Endothelial cell of umbilical vein (primary cell): Measurements from ENCODE around the gene PAQR6. TPM values are rescaled to one million over a fixed set of nuclear protein-coding genes. Genes with fewer than 3 reads are reported as not detected.

Experiments used
- BruUV-seq: library from RNA; stranded (reverse); fragments of 400-500 nt; replicated peaks from 2 replicates; lab custom pipeline; 2021; lab: Mats Ljungman, UMichigan
- CTCF ChIA-PET: fragments of 300-600, 350-600 bp; sonication (Branson Sonifier 250); formaldehyde crosslinking; loops from one replicate; lab custom pipeline; 2021; ENCODE audit warnings: antibody characterized with exemption, inconsistent platforms; lab: Charles Lee
- POLR2A ChIA-PET: fragments of 300-600, 350-600 bp; sonication (Branson Sonifier 250); formaldehyde crosslinking; loops from one replicate; lab custom pipeline; 2021; ENCODE audit warnings: antibody characterized with exemption, inconsistent platforms; lab: Charles Lee
- DNase-seq: peaks from one replicate; pipeline ENCODE4 v3.0.0-alpha.2; 2011; ENCODE audit warnings: low read depth, low spot score
- FAIRE-seq: peaks from 2 replicates; lab custom pipeline; 2011; peaks lifted over from hg19 to GRCh38; lab: Jason Lieb, UNC
- H2AFZ ChIP-seq: 2 replicates; pipeline ENCODE4 v1.6.0; 2012; ENCODE audit warnings: low read depth, low read length, control low read depth, inconsistent platforms
- H3K27ac ChIP-seq: 2 replicates; pipeline ENCODE4 v1.5.1; 2011; ENCODE audit warnings: low read depth, mild to moderate bottlenecking, control low read depth, low read length, moderate library complexity; ENCODE audit not compliant: insufficient read depth
- H3K27me3 ChIP-seq, 2 experiments: 2 replicates each; pipeline versions ENCODE4 v1.6.0 to v1.6.1; 2011; ENCODE audit warnings: low read length in 2 of 2, mixed read lengths in 1 of 2; ENCODE audit not compliant: control insufficient read depth in 2 of 2, insufficient read depth in 2 of 2
- H3K36me3 ChIP-seq, 2 experiments: 2 replicates in 1 of 2; 3 replicates in 1 of 2; pipeline ENCODE4 v1.5.1; 2011; ENCODE audit warnings: low read length in 2 of 2, mild to moderate bottlenecking in 1 of 2, moderate library complexity in 1 of 2; ENCODE audit not compliant: control insufficient read depth in 2 of 2, insufficient read depth in 2 of 2; ENCODE audit errors: extremely low read depth in 1 of 2
- H3K4me1 ChIP-seq: 3 replicates; pipeline ENCODE4 v1.5.1; 2011; ENCODE audit warnings: mild to moderate bottlenecking, low read length; ENCODE audit not compliant: control insufficient read depth, insufficient read depth; ENCODE audit errors: extremely low read depth
- H3K4me2 ChIP-seq: 2 replicates; pipeline ENCODE4 v1.6.1; 2011; ENCODE audit warnings: low read length, control low read depth, mixed read lengths; ENCODE audit not compliant: insufficient read depth
- H3K4me3 ChIP-seq, 3 experiments: fragments of 200-600 bp in 1 of 3; sonication (generic), shearing (Covaris generic) in 1 of 3; replicated peaks in 1 of 3; 2 replicates each; pipeline ENCODE4 v1.5.1; 2011 to 2016; ENCODE audit warnings: control low read depth in 3 of 3, low read length in 3 of 3, mild to moderate bottlenecking in 2 of 3, inconsistent platforms in 1 of 3, low read depth in 1 of 3, moderate library complexity in 1 of 3; ENCODE audit not compliant: insufficient read depth in 1 of 3
- H3K79me2 ChIP-seq: 2 replicates; pipeline ENCODE4 v1.6.0; 2012; ENCODE audit warnings: low read length, inconsistent platforms; ENCODE audit not compliant: control insufficient read depth, insufficient read depth
- H3K9ac ChIP-seq: replicated peaks from 2 replicates; pipeline ENCODE3; 2011; ENCODE audit warnings: low read length, control low read depth; ENCODE audit not compliant: insufficient read depth; ENCODE audit errors: extremely low read depth
- H3K9me1 ChIP-seq: replicated peaks from 3 replicates; pipeline ENCODE4 v1.6.0; 2011; ENCODE audit warnings: mild to moderate bottlenecking, low read length; ENCODE audit not compliant: control insufficient read depth, insufficient read depth; ENCODE audit errors: extremely low read depth
- H3K9me3 ChIP-seq: replicated peaks from 2 replicates; pipeline ENCODE4 v1.5.1; 2012; ENCODE audit warnings: low read length, inconsistent platforms; ENCODE audit not compliant: control insufficient read depth, insufficient read depth
- H4K20me1 ChIP-seq: replicated peaks from 2 replicates; pipeline ENCODE3; 2011; ENCODE audit warnings: mild to moderate bottlenecking, low read length; ENCODE audit not compliant: control insufficient read depth, insufficient read depth; ENCODE audit errors: extremely low read depth
- CTCF ChIP-seq, 2 donors: IDR thresholded peaks; 1 replicate in 1 of 2; 2 replicates in 1 of 2; pipeline ENCODE4 v1.5.1; 2011; ENCODE audit warnings: low read length in 2 of 2, mild to moderate bottlenecking in 2 of 2, moderate library complexity in 2 of 2, control low read depth in 1 of 2, inconsistent platforms in 1 of 2, low read depth in 1 of 2; ENCODE audit not compliant: insufficient read depth in 1 of 2; ENCODE audit errors: extremely low read depth in 1 of 2
- EZH2 ChIP-seq: IDR thresholded peaks from 2 replicates; pipeline ENCODE4 v1.6.1; 2012; ENCODE audit warnings: borderline replicate concordance, low read depth, mild to moderate bottlenecking, moderate library complexity, low read length, inconsistent platforms; ENCODE audit not compliant: severe bottlenecking
- FOS ChIP-seq: IDR thresholded peaks from 2 replicates; pipeline ENCODE4 v1.6.1; 2011; ENCODE audit warnings: mild to moderate bottlenecking, low read length, moderate library complexity, borderline replicate concordance; ENCODE audit not compliant: insufficient read depth
- GATA2 ChIP-seq: IDR thresholded peaks from 2 replicates; pipeline ENCODE4 v1.7.0; 2011; ENCODE audit warnings: low read depth, mild to moderate bottlenecking, moderate library complexity, mixed read lengths, low read length; ENCODE audit not compliant: insufficient read length, insufficient read depth
- JUN ChIP-seq: IDR thresholded peaks from 2 replicates; pipeline ENCODE4 v1.6.1; 2011; ENCODE audit warnings: borderline replicate concordance, low read depth; ENCODE audit not compliant: insufficient read length, insufficient read depth
- MAX ChIP-seq: IDR thresholded peaks from 2 replicates; pipeline ENCODE4 v1.6.1; 2011; ENCODE audit not compliant: insufficient read depth, insufficient read length
- MYC ChIP-seq: IDR thresholded peaks from one replicate; pipeline ENCODE4 v1.6.1; 2011; ENCODE audit warnings: mild to moderate bottlenecking, low read depth, low read length
- POLR2A ChIP-seq: IDR thresholded peaks from 2 replicates; pipeline ENCODE4 v1.6.1; 2012; ENCODE audit warnings: low read depth, mild to moderate bottlenecking, control low read depth, low read length
- POLR2AphosphoS5 ChIP-seq: IDR thresholded peaks from 2 replicates; pipeline ENCODE4 v1.6.1; 2012; ENCODE audit warnings: low read depth, mild to moderate bottlenecking, control low read depth, low read length, moderate library complexity; ENCODE audit not compliant: insufficient read depth
- dilution Hi-C: fragments of 300-500 bp; cut with MboI; formaldehyde crosslinking; loops from one replicate; pipeline ENCODE4 v1.15.0; 2019; ENCODE audit warnings: low sequenced_read_pairs; ENCODE audit not compliant: extremely low pct_ligation_motif_present
- intact Hi-C: fragments of 100-400 bp; cut with micrococcal nuclease; formaldehyde crosslinking; loops from one replicate; pipeline ENCODE4 v1.10.0; 2022
- polyA plus RNA-seq, 4 experiments: library from polyadenylated mRNA; depleted of rRNA in 3 of 4; stranded (reverse) in 3 of 4; unstranded in 1 of 4; fragments of >200 nt; gene quantifications; 2 replicates each; pipeline versions ENCODE4 v1.2.1 to v1.2.3, GENCODE V29; 2011 to 2012; ENCODE audit warnings: missing spikeins in 1 of 4
- total RNA-seq: library from RNA; stranded (reverse); gene quantifications from 2 replicates; pipeline ENCODE4 v1.2.3, GENCODE V29; 2021

The PAQR6 gene
- total and polyA plus RNA-seq, 2 donors (not counting 3 experiments of a cell fraction or from before 2014, with no cell fraction given) = 1.6 to 2.2 TPM

- no peak overlapping the region for H2AFZ ChIP-seq
- FAIRE-seq = no peak
- no peak overlapping the region for H3K4me3 ChIP-seq
- no TSS peak for BruUV-seq
- H3K9ac ChIP-seq = no peak overlapping the region
- H3K79me2 ChIP-seq = no peaks in the 10 kb centered on the region
- ChIA-PET POLR2A (no interaction called here), CTCF (no interaction called here)
- peaks cover 0 to 8% of the 10 kb centered on the region in 2 experiments for H3K36me3 ChIP-seq
- H3K9me1 ChIP-seq = no peaks in the 10 kb centered on the region
- DNase-seq = no peak
- TF ChIP-seq JUN (no peak), CTCF (IDR thresholded peaks at IDR 0.05; ENCODE audit: extremely low read depth in 1 of 2, insufficient read depth in 1 of 2, low read depth in 1 of 2, low read length in 2 of 2) (no peak), MYC (no peak), FOS (no peak), POLR2A (no peak), MAX (no peak), POLR2AphosphoS5 (no peak), GATA2 (no peak), EZH2 (no peak)
- dilution Hi-C loops (no loop called here), intact Hi-C loops (no loop called here)
- no peak overlapping the region for H3K27ac ChIP-seq
- peaks cover 0 to 4% of the 10 kb centered on the region in 2 experiments for H3K27me3 ChIP-seq
- peaks cover 6% of the 10 kb centered on the region for H3K4me1 ChIP-seq
- no peaks in the 10 kb centered on the region for H3K9me3 ChIP-seq
- H3K4me2 ChIP-seq = no peak overlapping the region
- no peaks in the 10 kb centered on the region for H4K20me1 ChIP-seq
Observed at GRCh38 chr1:156242738-156243137, 5.1 kb downstream of the PAQR6 start.
